Inferior parietal cortex (tissue), 1 donor: ENCODE data around the gene DBNDD1.
"Not testable (repeated sequence)": the region's sequence is repeated elsewhere in the genome, so short reads cannot be mapped to it uniquely, and the experiment has no call there.

ENCODE experiments used
- DNase-seq: peaks from one replicate; pipeline ENCODE4 v3.0.0-alpha.2; 2016; ENCODE audit errors: extremely low spot score

The DBNDD1 gene

DNA sequence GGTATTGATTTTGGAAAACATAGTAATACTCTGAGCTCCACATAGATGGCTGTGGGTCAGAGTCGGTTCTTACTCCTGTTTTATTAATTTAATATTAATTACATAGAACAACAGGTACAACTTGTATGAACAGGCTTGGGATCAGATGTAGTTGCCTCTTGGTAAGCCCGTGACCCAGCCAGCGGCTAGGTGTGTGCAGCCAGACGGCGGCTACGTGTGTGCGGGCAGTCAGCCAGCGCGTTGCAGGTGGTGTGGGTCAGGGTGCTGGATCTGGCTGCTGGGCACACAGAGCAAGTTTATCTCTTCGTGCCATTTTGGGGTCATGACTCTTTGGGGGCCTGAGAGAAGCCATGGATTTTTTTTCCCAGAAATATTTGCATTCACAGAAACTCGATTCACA lies 30.3 kb downstream of the DBNDD1 start:
- no peak for DNase-seq

DNA sequence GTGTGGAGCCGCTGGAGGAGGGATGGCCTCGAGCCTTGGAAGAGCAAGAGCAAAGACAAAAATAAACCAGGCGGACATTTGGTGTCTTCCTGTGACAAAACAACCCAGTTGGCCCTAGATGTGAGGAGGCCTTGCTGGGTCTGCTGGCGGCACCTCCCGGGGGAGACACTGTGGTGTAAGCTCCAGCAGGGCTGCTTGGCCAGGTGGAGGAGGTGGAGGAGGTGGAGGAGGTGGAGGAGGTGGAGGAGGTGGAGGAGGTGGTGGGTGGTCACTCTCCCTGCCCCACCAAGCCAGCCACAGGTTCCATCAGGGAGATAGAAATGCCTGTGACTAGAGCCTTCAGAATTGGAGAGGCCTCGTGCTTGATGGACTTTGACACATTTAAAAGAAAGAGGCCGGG lies 32.1 kb downstream of the DBNDD1 start:
- no peak for DNase-seq

DNA sequence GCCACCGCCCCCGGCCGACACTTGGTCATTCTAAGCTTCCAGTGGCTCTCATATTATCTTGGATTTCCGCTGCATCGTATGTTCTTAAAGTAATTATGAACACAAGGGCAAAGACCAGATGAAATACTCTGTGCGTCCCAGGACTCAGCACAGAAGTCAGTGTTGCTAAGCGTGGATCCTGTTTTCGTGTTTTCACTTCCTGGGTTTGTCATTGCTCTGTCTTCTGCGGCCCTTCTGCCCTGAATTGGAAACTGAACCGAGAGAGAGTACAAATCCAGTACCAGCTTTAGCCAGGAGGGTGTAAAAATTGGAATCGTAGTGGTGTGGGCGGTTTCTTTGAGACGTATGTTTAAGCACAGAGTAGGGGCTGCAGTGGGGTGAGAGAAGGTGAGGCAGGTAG lies 32.7 kb downstream of the DBNDD1 start:
- DNase-seq: no peak

DNA sequence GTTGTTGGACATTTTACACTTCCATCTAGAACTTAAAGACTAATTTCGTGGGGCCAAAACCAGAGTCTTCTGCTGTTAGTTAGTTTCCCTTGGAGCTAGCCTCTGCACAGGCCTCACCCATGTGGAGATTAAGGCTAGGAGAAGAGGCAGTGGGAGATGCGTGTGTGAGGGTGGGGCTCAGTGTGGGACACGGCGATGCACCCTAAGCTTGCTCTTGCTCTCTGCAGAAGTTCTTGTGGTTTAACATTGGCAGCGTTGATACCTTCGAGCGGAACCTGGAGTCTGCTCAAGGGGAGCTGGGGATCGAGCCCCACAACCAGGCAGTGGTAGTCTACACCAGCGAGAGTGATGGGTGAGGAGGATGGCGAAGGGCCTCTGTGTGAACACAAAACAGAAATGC lies 34.0 kb downstream of the DBNDD1 start:
- DNase-seq: no peak

DNA sequence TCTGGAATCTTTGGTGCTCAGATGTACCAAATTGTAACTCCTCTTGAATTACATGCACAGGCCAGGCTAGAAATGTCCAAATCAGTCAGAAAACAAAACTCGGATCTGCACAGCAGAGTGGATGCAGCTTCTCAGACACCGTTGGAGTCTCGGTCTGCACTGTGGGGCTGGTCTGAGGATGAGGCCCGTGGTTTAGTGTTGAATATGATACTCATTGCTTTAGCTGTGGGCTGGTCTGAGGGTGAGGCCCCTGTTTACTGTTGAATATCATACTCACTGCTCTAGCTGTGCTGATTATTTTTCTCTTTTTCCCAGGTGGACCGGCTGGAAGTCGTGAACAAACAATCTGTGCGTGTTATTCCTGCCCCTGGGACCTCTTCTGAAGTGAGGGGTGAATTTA lies 35.0 kb downstream of the DBNDD1 start:
- DNase-seq: no peak

DNA sequence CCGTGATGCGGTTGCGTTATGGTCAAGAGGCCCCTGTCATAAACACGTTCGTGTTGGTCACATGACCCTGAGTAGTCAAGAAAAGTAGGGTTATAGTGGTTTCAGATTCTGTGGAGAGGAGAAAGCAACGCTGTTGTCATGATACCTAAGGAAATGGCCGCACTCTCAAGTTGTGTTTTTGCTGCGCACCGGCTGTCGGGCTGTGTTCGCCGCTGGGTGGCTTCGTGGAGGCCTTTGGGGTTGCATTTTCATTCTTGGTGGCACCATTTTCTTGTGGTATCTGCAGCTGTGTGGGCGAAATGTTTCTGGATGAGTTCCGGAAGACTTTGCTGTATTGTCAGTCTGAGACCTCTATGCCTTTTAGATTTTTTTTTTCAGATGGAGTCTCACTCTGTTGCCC lies 35.7 kb downstream of the DBNDD1 start:
- no peak for DNase-seq

DNA sequence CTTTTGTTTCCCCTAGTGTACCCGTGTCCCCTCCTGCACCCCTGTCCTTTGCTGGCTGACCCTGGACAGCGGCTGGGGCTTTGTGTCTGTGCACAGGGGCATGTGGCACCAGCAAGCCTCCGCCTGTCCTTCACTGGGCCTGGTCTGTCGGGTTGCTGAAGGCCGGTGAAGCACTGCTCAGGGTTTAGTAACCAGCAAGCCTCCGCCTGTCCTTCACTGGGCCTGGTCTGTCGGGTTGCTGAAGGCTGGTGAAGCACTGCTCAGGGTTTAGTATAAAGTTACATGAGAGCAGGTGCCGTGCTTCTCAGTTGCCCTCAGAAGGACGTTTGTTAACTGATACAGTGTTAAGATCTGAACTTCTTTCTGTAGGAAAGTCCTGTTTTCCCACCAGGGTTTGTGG lies 36.9 kb downstream of the DBNDD1 start:
- DNase-seq: no peak

DNA sequence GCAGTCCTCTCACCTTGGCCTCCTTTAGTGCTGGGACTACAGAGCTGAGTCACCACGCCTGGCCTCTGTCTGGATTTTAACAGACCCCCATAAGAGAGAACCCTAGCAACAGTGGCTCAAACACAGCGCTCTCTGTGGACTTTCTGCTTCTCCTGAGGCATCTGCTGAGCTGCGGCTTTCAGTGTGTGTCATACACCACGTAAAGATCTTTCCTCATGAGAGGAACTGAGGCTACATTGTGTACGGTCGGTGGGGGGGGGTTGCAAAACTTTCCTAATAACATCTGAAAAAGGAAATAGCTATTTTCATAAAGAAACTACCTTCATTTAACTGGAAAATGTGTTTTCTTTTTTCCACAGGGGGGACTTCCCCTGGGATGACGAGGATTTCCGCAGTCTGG lies 37.8 kb downstream of the DBNDD1 start:
- DNase-seq: no peak

DNA sequence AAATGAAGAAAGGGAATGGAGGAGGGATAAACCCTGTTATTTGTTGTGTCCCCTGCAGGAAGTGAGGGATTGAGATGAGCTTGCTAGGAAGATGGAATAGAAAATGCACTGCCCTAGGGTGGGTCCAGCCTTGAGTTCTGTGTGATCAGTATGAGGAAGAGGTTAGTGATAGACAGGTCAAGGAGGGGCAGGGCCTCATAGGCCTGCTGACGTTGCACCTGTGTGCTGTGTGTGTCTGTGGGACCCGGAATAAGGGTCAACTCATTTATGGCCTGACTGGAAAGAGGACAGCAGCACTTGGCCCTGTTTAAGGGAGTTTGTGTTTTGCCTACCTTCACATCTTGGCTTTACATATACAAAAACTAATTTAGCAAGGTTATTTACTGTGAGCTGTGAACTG lies 44.4 kb downstream of the DBNDD1 start:
- DNase-seq: no peak

DNA sequence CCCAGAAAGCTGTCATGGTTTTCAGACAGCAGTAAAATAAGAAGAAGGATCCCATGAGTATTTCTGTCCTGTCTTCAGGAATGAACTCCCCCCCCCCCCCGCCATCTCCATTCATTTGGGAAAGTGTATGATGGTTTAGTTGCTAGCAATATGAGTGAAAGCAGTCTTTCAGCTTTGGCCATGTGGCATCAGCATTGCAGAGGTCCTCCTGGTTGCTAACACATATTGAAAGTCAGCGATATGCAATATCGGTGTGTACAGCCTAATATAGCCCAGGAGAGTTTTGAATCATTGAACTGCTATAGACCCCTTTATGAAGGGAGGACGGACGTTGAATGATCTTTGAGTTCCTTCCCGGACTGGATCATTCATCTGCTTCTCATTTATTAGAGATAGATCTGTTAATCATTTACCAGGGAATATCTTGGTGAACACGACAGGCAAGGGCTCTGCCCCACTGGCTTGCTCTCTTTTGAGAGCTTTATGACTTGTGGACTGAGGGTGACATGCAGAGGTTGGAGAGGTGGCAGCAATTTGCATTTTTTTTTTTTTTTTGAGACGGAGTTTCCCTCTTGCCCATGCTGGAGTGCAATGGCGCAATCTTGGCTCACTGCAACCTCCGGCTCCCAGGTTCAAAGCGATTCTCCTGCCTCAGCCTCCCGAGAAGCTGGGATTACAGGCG lies 45.5 kb downstream of the DBNDD1 start:
- DNase-seq: no peak

DNA sequence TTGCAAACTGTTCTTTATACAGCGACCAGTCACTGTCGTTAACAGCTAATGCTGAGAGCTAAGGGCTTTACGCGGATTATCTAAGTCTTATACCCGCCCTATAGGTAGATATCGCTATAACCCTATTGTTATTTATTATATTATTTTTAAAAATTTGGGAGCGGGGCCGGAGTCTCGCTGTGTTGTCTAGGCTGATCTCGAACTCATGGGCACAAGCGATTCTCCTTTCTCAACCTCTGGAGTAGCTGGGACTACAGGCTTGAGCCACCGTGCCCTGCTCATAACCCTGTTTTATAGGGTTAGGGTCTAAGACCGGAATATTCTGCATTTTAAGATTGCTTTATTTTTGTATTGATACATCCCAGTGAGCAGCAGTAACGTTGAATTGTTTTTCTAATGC lies 46.0 kb downstream of the DBNDD1 start:
- DNase-seq: no peak

DNA sequence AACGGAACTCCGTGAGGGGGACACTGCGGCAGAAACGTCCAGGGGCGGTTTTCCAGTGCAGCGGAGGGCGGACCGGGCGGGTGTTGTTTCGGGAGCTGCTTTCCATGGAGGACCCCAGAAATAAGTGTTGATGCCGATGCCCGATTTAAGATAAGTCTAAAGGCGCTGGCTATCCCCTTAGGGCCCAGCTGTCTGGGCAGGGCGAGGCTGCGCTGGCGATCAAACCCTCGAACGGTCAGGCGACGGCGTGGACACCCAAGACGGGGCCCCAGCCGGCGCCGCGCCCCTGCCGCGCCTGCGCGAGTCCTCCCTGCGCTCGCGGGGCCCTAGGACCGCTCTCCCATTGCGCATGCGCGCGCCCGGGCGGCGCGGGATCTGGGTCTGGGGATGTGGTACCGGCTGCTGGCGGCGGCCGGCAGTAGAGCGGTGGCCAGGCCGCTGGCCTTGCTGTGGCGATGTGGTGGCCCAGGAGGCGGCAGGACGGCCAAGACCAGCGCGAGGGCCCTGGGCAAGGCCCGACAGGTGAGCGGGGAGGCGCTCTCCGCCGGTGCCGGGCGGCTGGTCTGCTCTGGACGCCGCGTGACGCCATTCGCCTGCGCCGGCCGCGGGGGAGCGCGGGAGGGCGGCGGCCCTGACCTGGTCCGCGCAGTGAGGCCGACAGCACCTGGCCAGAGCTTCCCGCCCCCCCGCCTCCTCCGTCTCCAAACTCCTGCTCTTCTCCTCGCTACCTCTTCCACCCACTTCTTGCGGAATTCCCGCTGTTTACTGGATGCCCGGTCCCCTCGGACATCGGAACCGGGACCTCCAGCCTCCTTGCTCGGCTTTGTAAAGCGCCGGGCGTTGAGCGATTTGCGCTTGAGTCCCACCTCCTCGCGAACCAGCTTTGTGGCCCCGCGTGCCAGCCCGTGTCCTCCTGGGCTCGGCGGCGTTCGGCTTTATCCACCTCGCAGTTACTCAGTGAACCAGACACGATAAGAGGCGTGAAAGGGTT lies 46.7 kb downstream of the DBNDD1 start:
- DNase-seq: peak; percentile 97

DNA sequence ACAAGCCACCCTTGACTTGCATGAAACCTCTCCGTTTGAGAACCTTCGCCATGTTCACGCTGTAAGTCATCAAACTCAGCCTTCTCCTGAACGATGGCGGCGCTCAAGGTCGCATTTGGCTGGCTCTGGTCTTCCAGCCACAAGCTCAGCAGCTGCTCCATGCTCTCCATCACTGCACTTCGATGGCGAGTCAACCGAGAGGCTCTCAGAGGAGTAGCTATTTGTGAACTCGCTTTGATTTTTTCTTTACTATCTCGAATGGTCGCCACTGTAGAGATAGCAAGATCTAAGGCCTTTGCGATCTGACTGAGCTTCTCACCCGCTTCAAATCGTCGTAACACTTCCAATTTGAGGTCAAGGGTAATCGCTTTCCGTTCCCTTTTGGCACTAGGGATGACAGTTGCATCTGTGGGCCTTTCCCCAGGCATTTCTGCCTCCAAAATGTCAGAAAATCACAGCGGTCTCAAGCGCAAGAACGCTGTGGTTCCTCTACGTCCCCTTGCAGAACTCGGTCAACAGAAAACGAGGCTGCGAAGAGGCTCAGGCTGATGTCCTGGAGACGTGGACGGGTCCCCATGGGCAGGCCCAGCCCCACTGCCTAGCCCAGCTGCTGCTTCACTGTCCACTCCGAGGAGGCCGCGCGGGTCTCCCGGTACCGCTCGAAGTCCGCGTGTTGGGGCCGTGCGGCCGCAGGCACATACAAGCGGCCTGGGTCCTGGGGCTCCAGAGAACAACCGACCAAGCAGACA lies 47.6 kb downstream of the DBNDD1 start:
- no peak for DNase-seq

DNA sequence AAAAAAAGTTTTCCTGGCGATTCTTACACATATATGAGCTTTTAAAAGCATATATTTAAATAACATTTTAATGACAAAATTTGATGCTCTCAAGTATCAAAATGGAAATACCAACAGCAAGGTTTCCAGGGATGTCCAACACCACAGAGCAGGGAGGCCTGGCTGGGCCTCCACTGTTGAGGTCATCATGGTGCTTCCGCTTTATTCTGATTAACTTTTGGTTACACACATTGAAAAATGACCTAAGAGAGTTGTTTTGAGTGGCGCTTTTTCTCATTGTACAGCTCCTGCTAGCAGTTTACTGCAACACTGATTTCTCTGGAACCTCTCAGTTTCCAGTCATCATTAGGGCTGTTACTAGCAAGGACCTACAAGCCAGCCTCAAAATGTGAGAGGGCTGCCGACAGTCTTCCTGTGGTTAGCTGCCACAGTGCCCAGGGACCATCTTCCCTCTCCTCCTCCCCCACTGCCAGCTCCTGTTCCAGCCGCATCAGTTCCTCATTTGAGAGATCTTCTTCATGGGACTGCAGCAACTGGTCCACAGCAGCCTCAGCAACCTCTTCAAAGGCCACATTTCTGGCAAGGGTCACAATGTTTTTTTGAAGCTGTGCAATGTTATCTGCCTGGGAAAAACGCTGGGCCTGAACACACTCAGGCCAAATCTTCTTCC lies 49.4 kb downstream of the DBNDD1 start:
- DNase-seq: no peak

DNA sequence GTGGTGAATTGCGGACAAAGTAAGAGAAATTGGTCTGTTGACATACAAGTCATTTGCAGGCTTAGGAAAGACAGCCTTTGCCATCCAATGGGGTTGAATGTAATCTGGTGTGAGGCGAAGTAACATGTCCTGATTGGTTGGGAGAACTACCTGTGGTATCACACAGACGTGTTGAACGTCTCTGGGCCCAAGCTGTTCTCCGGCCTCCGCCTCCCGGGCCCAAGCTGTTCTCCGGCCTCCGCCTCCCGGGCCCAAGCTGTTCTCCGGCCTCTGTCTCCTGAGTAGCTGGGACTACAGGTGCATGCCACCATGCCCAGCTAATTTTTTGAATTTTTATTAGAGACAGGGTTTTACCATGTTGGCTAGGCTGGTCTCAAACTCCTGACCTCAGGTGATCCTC lies 51.2 kb downstream of the DBNDD1 start:
- not testable (repeated sequence) for DNase-seq

DNA sequence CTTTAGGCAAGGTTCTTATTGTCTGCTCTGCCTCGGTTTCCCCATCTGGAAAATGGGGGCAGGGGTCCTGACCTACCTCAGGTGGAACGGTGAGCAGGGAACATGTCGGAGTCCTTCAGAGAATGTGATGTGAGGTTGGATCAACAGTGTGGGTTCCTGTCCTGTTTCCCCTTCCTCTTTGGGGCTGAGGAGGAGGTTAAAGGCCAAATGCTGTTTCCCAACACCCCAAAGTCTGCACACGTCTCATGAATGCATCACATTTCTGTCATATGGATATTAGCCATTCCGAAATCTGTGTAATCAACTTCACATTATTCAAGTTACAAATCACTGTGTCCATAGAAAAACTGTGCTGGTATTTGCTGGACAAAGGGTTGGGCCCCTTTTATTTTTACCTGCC lies 51.8 kb downstream of the DBNDD1 start:
- DNase-seq: not testable (repeated sequence)

DNA sequence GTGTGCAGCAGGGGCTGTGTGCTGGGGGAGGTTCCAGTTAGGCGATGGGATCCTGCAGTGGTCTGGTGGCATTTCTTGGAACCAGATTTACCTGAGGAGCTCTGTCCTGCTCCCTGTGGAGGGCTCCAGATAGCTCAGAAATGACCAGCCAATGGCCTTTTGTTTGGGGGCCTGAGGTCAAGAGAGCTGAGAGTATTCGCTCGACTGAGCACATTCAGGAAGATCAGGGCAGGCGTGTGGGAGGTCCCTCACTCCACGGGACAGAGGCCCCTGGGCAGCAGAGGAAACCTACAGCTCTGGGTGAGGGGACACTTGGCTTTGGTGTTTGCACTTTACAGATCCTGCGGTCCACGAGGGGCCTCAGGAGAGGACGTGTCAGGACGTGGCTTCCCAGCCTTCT lies 52.5 kb downstream of the DBNDD1 start:
- no peak for DNase-seq

DNA sequence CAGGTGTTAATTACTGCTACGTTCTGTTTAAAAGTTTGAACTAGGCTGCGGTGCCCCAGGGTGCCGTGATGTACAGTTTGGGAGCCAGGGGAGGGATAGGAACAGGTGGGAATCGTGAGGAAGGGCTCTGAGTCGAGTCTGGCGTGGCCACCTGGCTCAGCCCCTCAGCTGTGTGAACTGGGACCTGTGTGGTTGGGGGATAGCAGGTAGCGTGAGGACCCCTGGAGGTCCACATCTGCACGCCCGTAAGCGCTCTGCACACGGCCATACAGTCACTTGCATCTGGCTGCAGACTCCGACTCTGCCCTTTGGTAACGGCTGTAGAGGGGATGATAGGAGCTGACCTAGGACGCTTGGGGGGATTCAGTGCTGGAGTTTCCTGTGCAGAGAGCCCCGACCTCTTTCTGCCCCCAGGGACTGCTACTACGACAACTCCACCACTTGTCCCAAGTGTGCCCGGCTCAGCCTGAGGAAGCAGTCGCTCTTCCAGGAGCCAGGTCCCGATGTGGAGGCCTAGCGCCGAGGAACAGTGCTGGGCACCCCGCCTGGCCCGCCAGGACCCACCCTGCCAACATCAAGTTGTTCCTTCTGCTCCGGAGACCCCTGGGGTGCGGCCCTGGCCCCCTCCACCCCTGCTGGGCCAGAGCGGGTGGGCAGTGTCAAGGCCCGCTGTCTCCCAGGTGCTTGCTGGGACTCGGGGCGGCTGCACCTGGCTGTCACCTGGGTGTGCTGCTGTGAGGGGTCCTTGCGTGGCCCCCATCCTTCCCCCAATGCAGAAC lies 53.6 kb downstream of the DBNDD1 start:
- no peak for DNase-seq

DNA sequence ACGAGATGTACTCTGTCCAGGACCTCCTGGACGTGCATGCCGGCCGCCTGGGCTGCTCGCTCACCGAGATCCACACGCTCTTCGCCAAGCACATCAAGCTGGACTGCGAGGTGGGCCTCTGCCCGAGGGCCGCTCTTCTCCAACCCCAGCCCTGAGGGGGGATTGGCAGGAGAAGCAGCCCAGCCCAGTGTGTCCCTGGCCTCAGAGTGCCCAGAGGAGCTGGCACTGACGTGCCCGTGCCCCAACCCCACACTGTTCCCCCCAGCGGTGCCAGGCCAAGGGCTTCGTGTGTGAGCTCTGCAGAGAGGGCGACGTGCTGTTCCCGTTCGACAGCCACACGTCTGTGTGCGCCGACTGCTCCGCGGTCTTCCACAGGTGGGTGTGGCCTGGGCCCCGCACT lies 55.1 kb downstream of the DBNDD1 start:
- no peak for DNase-seq

DNA sequence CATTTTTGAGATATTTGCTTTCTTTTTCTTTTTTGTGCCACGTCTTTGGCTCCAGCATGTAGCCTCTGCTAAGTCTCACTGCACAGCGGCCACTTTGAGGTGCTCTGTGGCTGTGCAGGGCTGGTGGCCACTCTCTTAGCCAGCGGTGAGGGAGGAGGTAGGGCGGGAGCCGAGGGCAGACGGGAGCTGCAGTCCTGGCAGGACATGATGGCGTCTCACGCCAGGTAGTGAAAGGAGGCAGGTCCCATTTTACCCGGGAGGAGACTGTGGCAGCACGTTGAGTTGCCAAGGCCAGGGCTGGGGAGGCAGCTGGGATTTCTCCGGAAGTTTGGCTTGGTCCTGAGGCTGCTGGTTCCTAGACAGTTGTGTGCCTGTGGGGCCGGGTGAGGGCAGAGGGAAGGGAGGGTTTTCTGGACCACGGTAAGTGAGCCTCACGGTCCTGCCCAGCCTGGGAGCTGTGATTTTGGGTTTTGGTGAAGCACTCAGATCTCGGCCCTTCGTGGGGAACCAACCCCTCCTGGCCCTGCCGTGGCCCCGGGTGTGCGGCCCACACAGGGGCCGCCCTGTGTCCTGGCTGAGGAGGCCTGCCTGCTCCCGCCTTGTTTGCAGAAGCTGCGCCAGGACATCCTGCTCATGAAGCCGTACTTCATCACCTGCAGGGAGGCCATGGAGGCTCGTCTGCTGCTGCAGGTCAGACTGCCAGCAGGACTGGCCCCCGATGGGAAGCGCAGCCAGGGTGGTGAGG lies 56.3 kb downstream of the DBNDD1 start:
- no peak for DNase-seq
